NCI-H1417 treated with DMSO at 0.1 percent for 48 hours (cell line): ENCODE data around the gene CLEC4A.
"Not testable (repeated sequence)": the region's sequence is repeated elsewhere in the genome, so short reads cannot be mapped to it uniquely, and the experiment has no call there.

Experiments used
- DNase-seq: peaks from one replicate; lab custom pipeline; 2025; lab: John Stamatoyannopoulos, UW

CLEC4A gene

GRCh38 chr12:8123124-8123912, at the start of gene CLEC4A:
CLEC4A (plus strand) TSS chr12:8123617; CDS start chr12:8123879, 262 bp downstream.
- DNase-seq = no peak

GRCh38 chr12:8075935-8076334, 47.5 kb upstream of the CLEC4A start:
- DNase-seq = no peak

GRCh38 chr12:8076366-8076765, 47.1 kb upstream of the CLEC4A start:
- no peak for DNase-seq

GRCh38 chr12:8077207-8077606, 46.2 kb upstream of the CLEC4A start:
- no peak for DNase-seq

GRCh38 chr12:8078398-8078797, 45.0 kb upstream of the CLEC4A start:
- DNase-seq = peak; percentile 24

DNA sequence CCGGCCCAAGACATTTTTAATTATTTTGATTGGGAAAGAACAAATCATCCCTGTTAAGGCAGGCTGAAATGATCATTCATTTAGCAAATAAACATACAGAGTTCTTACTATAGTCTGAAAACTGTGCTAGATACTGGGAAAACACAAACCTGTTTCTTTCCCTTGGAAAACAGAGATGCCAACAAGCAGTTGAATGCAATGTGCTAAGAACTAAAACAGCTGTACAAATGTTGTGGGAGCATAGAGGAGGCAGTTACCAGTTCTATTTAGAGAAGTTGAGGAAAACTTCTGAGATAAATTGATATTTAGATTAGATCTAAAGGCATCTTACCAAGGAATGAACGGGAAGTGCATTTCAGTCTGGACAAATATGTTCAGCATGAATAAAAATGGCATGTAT, 44.5 kb upstream of the CLEC4A start:
- DNase-seq = no peak

GRCh38 chr12:8080120-8080519, 43.3 kb upstream of the CLEC4A start:
- DNase-seq = no peak

- DNase-seq = no peak
Measured at GRCh38 chr12:8081251-8081920, 42.0 kb upstream of the CLEC4A start.

DNA sequence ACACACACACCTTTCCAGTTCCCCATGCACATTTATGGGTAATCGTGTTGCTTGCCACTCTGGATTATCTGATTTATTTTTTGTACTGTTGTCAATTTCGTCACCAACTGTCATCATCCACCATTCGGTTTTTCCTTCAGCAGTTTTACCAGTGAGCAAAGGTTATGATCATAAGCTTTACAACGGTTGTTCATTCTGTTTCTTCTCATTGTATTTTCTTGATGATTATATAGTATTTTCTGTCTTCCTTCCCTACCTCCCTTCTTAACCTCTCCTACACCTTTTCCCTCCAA, 40.7 kb upstream of the CLEC4A start:
- no peak for DNase-seq

DNA sequence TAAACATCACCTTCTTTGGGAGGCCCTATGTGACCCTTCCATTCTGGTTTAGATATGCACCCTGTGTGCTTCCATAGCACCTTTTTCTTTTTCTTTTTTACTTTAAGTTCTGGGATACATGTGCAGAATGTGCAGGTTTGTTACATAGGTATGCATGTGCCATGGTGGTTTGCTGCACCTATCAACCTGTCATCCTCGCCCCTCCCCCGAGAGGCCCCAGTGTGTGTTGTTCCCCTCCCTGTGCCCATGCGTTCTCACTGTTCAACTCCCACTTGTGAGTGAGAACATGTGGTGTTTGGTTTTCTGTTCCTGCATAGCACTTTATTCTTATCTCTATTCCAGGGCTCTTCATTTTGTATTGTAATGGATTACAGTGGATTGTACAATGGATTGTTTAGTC, 39.1 kb upstream of the CLEC4A start:
- not testable (repeated sequence) for DNase-seq

DNA sequence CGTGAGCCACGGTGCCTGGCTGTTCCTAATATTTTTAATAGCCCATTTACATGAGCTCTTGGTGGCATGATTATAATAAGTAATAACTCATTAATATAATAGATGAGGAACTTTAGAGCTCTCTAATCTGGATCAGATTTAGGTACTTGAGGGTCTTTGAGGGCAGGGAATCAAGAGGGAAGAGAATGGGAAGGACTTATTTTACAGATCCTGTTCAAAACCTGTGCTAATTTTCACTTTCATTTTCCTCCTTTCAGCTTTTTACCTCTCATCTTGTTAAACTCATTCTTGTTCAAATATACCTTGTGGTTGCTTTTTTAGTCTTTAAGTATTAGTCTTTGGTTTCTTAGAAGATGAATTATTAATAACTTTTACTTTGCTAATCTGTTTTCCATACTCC, 35.8 kb upstream of the CLEC4A start:
- no peak for DNase-seq

DNA sequence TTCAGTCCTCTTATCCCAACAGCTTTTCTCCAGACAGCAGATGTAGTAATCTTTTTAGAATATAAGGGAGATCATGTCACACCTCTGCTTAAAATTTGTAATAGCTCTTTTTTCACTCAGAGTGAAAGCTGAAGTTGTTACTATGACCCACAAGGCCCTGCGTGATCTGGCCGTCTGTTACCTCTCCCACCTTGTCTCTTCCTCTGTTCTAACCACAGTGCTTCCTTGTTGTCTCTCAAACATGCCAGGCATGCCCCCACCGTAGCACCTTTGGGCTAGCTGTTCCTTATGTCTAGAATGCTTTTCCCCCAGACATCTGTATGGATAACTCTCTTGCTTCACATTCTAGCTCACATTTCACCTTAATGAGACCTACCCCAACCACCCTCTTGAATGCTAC, 34.8 kb upstream of the CLEC4A start:
- DNase-seq = no peak

- not testable (repeated sequence) for DNase-seq
Measured at GRCh38 chr12:8089277-8089676, 34.1 kb upstream of the CLEC4A start.

- DNase-seq = no peak
Measured at GRCh38 chr12:8089716-8090115, 33.7 kb upstream of the CLEC4A start.

GRCh38 chr12:8093291-8093690, 30.1 kb upstream of the CLEC4A start:
- no peak for DNase-seq

DNA sequence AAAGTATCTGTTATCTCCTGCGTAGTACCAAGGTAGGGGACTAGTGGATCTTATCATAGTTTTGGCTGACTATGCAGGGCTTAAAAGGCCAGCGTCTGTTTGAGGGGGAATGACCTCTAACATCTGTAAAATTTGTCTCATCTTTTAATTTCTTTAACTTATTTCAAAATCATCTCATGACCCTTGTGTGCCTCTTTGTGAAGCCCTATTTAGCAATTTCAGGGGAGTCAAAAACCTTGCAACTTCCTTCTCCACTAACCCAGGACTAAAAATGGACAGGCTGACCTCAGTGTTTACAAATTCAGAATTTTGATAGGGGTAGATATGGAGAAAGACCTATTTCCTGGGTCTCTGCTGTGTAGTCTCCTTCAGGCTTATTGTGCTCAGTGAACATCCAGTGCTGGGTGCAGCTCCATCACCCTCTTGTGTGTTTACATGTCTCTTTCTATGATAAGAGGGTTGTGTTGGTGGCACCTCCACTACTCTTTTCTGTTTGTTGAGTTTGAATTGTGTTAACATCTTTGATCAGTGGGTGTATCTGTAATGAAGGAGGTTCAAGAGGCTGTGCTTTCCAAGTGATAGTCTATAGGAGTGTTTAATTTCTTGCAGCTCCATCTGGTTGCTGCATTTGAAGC, 27.0 kb upstream of the CLEC4A start:
- no peak for DNase-seq

- no peak for DNase-seq
Measured at GRCh38 chr12:8099235-8099634, 24.2 kb upstream of the CLEC4A start.

- DNase-seq = no peak
Measured at GRCh38 chr12:8108808-8109398, 14.5 kb upstream of the CLEC4A start.

DNA sequence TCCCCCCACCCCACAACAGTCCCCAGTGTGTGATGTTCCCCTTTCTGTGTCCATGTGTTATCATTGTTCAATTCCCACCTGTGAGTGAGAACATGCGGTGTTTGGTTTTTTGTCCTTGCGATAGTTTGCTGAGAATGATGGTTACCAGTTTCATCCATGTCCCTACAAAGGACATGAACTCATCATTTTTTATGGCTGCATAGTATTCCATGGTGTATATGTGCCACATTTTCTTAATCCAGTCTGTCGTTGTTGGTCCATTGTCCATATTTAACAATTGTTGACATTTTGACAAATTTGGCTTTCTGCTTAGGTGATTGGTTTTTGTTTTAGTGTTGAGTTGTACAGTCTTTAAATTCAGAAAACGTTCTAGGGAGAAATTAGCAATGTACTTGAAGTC, 10.3 kb upstream of the CLEC4A start:
- not testable (repeated sequence) for DNase-seq

GRCh38 chr12:8120072-8120713, 3.2 kb upstream of the CLEC4A start:
- no peak for DNase-seq

- DNase-seq = no peak
Measured at GRCh38 chr12:8127138-8127537, 3.7 kb downstream of the CLEC4A start.

- DNase-seq = not testable (repeated sequence)
Measured at GRCh38 chr12:8133636-8134397, 10.4 kb downstream of the CLEC4A start.
